Activated naive CD8-positive, alpha-beta T cell treated with anti-CD3 and anti-CD28 coated beads for 36 hours (primary cell): ENCODE results near the gene MELTF. TPM values are rescaled to one million over a fixed set of nuclear protein-coding genes. Genes with fewer than 3 reads are reported as not detected.

ENCODE experiments used
- DNase-seq: peaks from one replicate; pipeline ENCODE4 v3.0.0; 2021
- H3K27ac Mint-ChIP-seq: one replicate; pipeline ENCODE4 v1.8.0; 2022; ENCODE audit warnings: mild to moderate bottlenecking, moderate library complexity, mixed read lengths
- H3K27me3 Mint-ChIP-seq: one replicate; pipeline ENCODE4 v1.8.0; 2022; ENCODE audit warnings: mild to moderate bottlenecking, mixed read lengths
- H3K36me3 Mint-ChIP-seq: one replicate; pipeline ENCODE4 v1.8.0; 2021; ENCODE audit warnings: mild to moderate bottlenecking, mixed read lengths
- H3K4me1 Mint-ChIP-seq: one replicate; pipeline ENCODE4 v1.8.0; 2021; ENCODE audit warnings: mixed read lengths
- H3K4me3 Mint-ChIP-seq: one replicate; pipeline ENCODE4 v1.8.0; 2022; ENCODE audit warnings: mild to moderate bottlenecking, moderate library complexity, mixed read lengths
- H3K9me3 Mint-ChIP-seq: one replicate; pipeline ENCODE4 v1.8.0; 2022; ENCODE audit warnings: mixed read lengths
- total RNA-seq, 2 experiments: library from RNA; stranded (reverse); gene quantifications; one replicate each; pipeline ENCODE4 v1.2.3, GENCODE V29; 2021

Gene MELTF
- total RNA-seq, 2 experiments from 2014 or later, result 2.7 TPM

- Mint-ChIP-seq H3K9me3 (no peaks in the 10 kb centered on the region), H3K4me1 (no peaks in the 10 kb centered on the region), H3K4me3 (no peak overlapping the region), H3K27me3 (no peaks in the 10 kb centered on the region), H3K27ac (no peak overlapping the region), H3K36me3 (no peaks in the 10 kb centered on the region)
- no peak for DNase-seq
Measured at GRCh38 chr3:196996454-196997265, 33.0 kb downstream of the MELTF start.

GRCh38 chr3:196995646-196996355, 33.8 kb downstream of the MELTF start:
- H3K4me1 Mint-ChIP-seq, result no peaks in the 10 kb centered on the region
- no peak overlapping the region for H3K4me3 Mint-ChIP-seq
- no peaks in the 10 kb centered on the region for H3K36me3 Mint-ChIP-seq
- no peak for DNase-seq
- H3K27ac Mint-ChIP-seq, result no peak overlapping the region
- H3K27me3 Mint-ChIP-seq, result no peaks in the 10 kb centered on the region
- no peaks in the 10 kb centered on the region for H3K9me3 Mint-ChIP-seq

GRCh38 chr3:196995027-196995426, 34.6 kb downstream of the MELTF start:
- Mint-ChIP-seq H3K36me3 (no peaks in the 10 kb centered on the region), H3K27me3 (no peaks in the 10 kb centered on the region), H3K27ac (no peak overlapping the region), H3K4me1 (no peaks in the 10 kb centered on the region), H3K9me3 (no peaks in the 10 kb centered on the region), H3K4me3 (no peak overlapping the region)
- no peak for DNase-seq

GRCh38 chr3:196994056-196994455, 35.6 kb downstream of the MELTF start:
- Mint-ChIP-seq H3K4me1 (no peaks in the 10 kb centered on the region), H3K36me3 (no peaks in the 10 kb centered on the region), H3K4me3 (no peak overlapping the region), H3K9me3 (no peaks in the 10 kb centered on the region), H3K27ac (no peak overlapping the region), H3K27me3 (no peaks in the 10 kb centered on the region)
- DNase-seq, result no peak

- Mint-ChIP-seq H3K36me3 (no peaks in the 10 kb centered on the region), H3K4me3 (no peak overlapping the region), H3K27ac (no peak overlapping the region), H3K9me3 (no peaks in the 10 kb centered on the region), H3K27me3 (no peaks in the 10 kb centered on the region), H3K4me1 (no peaks in the 10 kb centered on the region)
- DNase-seq, result no peak
Measured at GRCh38 chr3:196992461-196993065, 37.1 kb downstream of the MELTF start.

GRCh38 chr3:196991581-196992460, 37.8 kb downstream of the MELTF start:
- Mint-ChIP-seq H3K4me1 (no peaks in the 10 kb centered on the region), H3K27me3 (peaks cover 2% of the 10 kb centered on the region), H3K4me3 (no peak overlapping the region), H3K27ac (no peak overlapping the region), H3K36me3 (no peaks in the 10 kb centered on the region), H3K9me3 (no peaks in the 10 kb centered on the region)
- DNase-seq, result no peak

- no peak for DNase-seq
- Mint-ChIP-seq H3K4me1 (no peaks in the 10 kb centered on the region), H3K36me3 (no peaks in the 10 kb centered on the region), H3K27me3 (peaks cover 3% of the 10 kb centered on the region), H3K27ac (no peak overlapping the region), H3K9me3 (no peaks in the 10 kb centered on the region), H3K4me3 (no peak overlapping the region)
Measured at GRCh38 chr3:196990601-196991007, 39.0 kb downstream of the MELTF start.

GRCh38 chr3:196989721-196990262, 39.8 kb downstream of the MELTF start:
- no peaks in the 10 kb centered on the region for H3K36me3 Mint-ChIP-seq
- H3K4me1 Mint-ChIP-seq, result no peaks in the 10 kb centered on the region
- peaks cover 3% of the 10 kb centered on the region for H3K27me3 Mint-ChIP-seq
- no peak overlapping the region for H3K4me3 Mint-ChIP-seq
- no peak overlapping the region for H3K27ac Mint-ChIP-seq
- H3K9me3 Mint-ChIP-seq, result no peaks in the 10 kb centered on the region
- DNase-seq, result no peak

GRCh38 chr3:196988241-196989029, 41.2 kb downstream of the MELTF start:
- Mint-ChIP-seq H3K27ac (no peak overlapping the region), H3K4me3 (no peak overlapping the region), H3K36me3 (peaks cover 2% of the 10 kb centered on the region), H3K9me3 (peaks cover 2% of the 10 kb centered on the region), H3K27me3 (peaks cover 3% of the 10 kb centered on the region), H3K4me1 (no peaks in the 10 kb centered on the region)
- no peak for DNase-seq

GRCh38 chr3:196987022-196987421, 42.6 kb downstream of the MELTF start:
- H3K36me3 Mint-ChIP-seq, result peaks cover 7% of the 10 kb centered on the region
- peaks cover 3% of the 10 kb centered on the region for H3K27me3 Mint-ChIP-seq
- no peaks in the 10 kb centered on the region for H3K4me1 Mint-ChIP-seq
- no peak overlapping the region for H3K4me3 Mint-ChIP-seq
- H3K9me3 Mint-ChIP-seq, result peaks cover 9% of the 10 kb centered on the region
- H3K27ac Mint-ChIP-seq, result no peak overlapping the region
- DNase-seq, result no peak

GRCh38 chr3:196985954-196986885, 43.4 kb downstream of the MELTF start:
- H3K9me3 Mint-ChIP-seq, result peaks cover 9% of the 10 kb centered on the region
- H3K36me3 Mint-ChIP-seq, result peaks cover 7% of the 10 kb centered on the region
- no peaks in the 10 kb centered on the region for H3K4me1 Mint-ChIP-seq
- H3K27ac Mint-ChIP-seq, result no peak overlapping the region
- peaks cover 6% of the 10 kb centered on the region for H3K27me3 Mint-ChIP-seq
- DNase-seq, result no peak
- H3K4me3 Mint-ChIP-seq, result no peak overlapping the region

- Mint-ChIP-seq H3K27me3 (peaks cover 10% of the 10 kb centered on the region), H3K27ac (no peak overlapping the region), H3K36me3 (peaks cover 7% of the 10 kb centered on the region), H3K4me1 (no peaks in the 10 kb centered on the region), H3K9me3 (peaks cover 9% of the 10 kb centered on the region), H3K4me3 (no peak overlapping the region)
- DNase-seq, result no peak
Measured at GRCh38 chr3:196985298-196985697, 44.3 kb downstream of the MELTF start.

GRCh38 chr3:196983186-196983585, 46.4 kb downstream of the MELTF start:
- H3K27me3 Mint-ChIP-seq, result peaks cover 19% of the 10 kb centered on the region
- H3K36me3 Mint-ChIP-seq, result peaks cover 7% of the 10 kb centered on the region
- no peak for DNase-seq
- H3K4me1 Mint-ChIP-seq, result peaks cover 3% of the 10 kb centered on the region
- no peak overlapping the region for H3K27ac Mint-ChIP-seq
- H3K4me3 Mint-ChIP-seq, result no peak overlapping the region
- peaks cover 9% of the 10 kb centered on the region for H3K9me3 Mint-ChIP-seq
